Measurements from ENCODE around the gene CCT2.

The CCT2 gene

DNA sequence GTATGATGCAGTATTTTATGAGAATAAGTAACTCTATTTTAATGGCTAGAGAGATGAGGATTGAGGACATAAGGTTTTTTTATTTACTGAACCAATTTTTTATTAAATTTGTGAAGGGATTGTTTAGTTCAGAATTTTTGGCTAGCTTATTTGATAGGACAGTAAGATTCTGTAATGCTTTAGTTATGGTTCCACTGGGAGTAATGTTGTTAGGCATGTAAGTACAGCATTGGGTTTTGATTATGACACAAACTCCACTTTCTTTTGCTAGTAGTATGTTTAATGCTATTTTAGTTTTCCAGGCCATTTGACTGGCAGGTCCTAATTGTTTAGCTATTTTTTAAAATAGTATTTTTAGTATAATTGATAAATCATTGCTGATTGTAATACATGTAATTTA is 59.3 kb downstream of the CCT2 start:
- no peak for DNase-seq

DNA sequence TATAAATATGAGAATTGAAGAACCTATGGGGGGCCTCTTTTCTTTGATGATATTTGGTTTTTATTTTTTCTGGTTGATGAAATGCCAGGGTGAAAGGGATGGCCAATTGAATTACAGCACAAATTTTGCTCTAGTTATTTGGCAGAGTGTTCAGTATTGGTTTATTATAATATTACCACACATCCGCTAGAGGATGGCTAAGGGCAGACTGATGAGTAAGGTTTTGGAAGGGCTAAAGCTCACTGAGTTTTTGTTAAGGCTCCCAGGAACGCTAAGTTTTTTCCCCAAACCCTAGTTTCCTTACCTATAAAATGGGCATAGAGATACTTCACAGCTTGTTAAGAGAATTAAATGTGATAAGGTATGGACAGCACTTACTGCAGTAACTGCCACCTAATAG is 59.8 kb downstream of the CCT2 start:
- DNase-seq = no peak

DNA sequence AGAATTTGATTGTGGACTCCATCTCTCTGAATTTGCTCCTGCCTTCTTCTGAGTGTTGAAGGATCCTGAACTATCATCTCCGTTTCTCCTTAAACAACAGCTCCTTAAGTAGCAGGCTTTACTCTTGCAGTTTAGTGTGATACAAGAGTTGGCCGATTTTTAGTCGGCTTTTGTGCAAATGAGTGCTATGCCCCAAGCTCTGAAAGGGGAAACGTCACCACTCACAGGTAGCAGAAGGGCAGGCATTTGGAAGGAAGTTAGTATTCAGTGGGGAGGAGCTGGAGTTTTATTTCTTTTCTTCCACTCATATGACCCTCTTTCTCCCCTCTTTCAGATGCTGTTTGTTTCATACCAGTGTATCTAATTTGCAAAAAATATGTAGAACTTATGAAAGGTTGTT is 61.9 kb downstream of the CCT2 start:
- DNase-seq = no peak

DNA sequence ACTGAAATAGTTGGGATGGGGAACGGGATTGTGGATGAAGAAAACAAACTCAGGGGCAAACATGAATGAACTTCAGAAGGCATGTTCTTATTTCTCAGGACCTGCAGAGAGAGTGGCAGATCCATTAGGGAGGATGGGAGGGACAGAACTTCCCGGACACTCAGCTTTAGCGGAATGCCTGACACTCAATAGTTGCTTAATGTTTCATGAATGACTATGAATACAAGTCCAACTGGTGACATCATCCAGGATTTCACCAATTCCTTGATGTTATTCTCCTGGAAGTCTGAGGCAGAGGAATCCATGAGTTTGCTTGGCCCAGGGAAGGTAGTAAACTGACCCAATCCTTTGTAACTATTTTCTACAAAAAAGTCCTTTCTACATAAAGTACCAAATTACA is 63.2 kb downstream of the CCT2 start:
- no peak for DNase-seq

DNA sequence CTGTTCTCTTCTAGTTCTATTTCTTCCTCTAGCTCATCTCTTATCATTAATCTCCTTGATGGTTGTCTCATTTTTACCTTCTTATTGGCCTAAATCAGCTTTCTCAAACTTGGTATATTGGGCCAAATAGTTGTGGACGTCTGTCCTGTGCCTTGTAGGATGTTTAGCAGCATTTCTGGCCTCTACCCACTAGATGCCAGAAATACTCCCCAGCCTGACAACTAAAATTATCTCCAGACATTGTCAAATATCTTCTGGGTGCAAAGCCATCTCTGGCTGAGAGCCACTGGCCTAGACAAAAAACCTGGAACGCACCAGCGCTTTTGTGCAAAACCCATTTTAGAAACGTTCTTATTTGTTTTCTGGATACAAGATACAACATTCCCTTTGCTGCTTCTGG is 64.3 kb downstream of the CCT2 start:
- no peak for DNase-seq
